Body of pancreas (tissue), 4 donors: Measurements from ENCODE around the gene FAM107A.

Source experiments
- CTCF ChIP-seq, 7 experiments: fragments of 450-650 bp in 4 of 7; fragments of 200-600 bp in 3 of 7; sonication (generic) in 3 of 7; IDR thresholded peaks; one replicate each; pipeline ENCODE4 v1.5.1; 2016 to 2019; ENCODE audit warnings: antibody characterized with exemption in 7 of 7
- POLR2A ChIP-seq, 3 donors: fragments of 450-650 bp; IDR thresholded peaks; one replicate each; pipeline ENCODE4 v1.6.1; 2016; ENCODE audit warnings: antibody characterized with exemption in 3 of 3, mild to moderate bottlenecking in 2 of 3

GRCh38 chr3:58531956-58532355 is 45.2 kb downstream of the FAM107A start:
- TF ChIP-seq CTCF (IDR thresholded peaks at IDR 0.05) = no peak
- no peak for TF ChIP-seq POLR2A (IDR thresholded peaks at IDR 0.05)
